GM18499 (cell line): Measurements from ENCODE around the gene PCP2.

Source experiments
- ATAC-seq: cut with Tn5 transposase; IDR thresholded peaks from one replicate; pipeline ENCODE4 v1.9.1; 2021; ENCODE audit warnings: moderate number of reproducible peaks; ENCODE audit not compliant: insufficient read depth, unreplicated experiment

The PCP2 gene

GRCh38 chr19:7602935-7603497 is 30.5 kb downstream of the PCP2 start:
- no peak for ATAC-seq

GRCh38 chr19:7602240-7602934 is 31.1 kb downstream of the PCP2 start:
- no peak for ATAC-seq

GRCh38 chr19:7600721-7601120 is 32.8 kb downstream of the PCP2 start:
- no peak for ATAC-seq

GRCh38 chr19:7598180-7598579 is 35.3 kb downstream of the PCP2 start:
- ATAC-seq = no peak

- ATAC-seq = no peak
These were observed 35.8 kb downstream of the PCP2 start for GRCh38 chr19:7597689-7598088.

GRCh38 chr19:7596211-7596937 is 37.1 kb downstream of the PCP2 start:
- ATAC-seq = no peak

GRCh38 chr19:7595466-7596133 is 37.9 kb downstream of the PCP2 start, which contains the start of gene CAMSAP3:
Gene CAMSAP3 (plus strand): TSS chr19:7595863. CDS start chr19:7596003, 140 bp downstream.
- ATAC-seq = no peak

- ATAC-seq = no peak
These were observed 43.3 kb downstream of the PCP2 start for GRCh38 chr19:7590256-7590655.

- ATAC-seq = no peak
These were observed 43.7 kb downstream of the PCP2 start for GRCh38 chr19:7589822-7590221.

GRCh38 chr19:7582446-7582845 is 51.1 kb downstream of the PCP2 start:
- ATAC-seq = no peak
